Skeletal muscle satellite cell (primary cell): ENCODE data around the gene LCN2.

ENCODE experiments used
- H3K27me3 ChIP-seq: 2 replicates; pipeline ENCODE4 v1.7.0; 2013; ENCODE audit warnings: low read length; ENCODE audit not compliant: control insufficient read depth, insufficient read depth
- H3K36me3 ChIP-seq: 2 replicates; pipeline ENCODE4 v1.7.0; 2013; ENCODE audit warnings: mild to moderate bottlenecking, control low read depth, low read length; ENCODE audit not compliant: insufficient read depth
- H3K4me1 ChIP-seq: 2 replicates; pipeline ENCODE4 v1.7.0; 2013; ENCODE audit warnings: low read length; ENCODE audit not compliant: control insufficient read depth, insufficient read depth
- H3K4me2 ChIP-seq: 2 replicates; pipeline ENCODE4 v1.7.0; 2013; ENCODE audit warnings: mild to moderate bottlenecking, low read length
- H3K4me3 ChIP-seq: 2 replicates; pipeline ENCODE4 v1.7.0; 2013; ENCODE audit warnings: low read length
- H3K9ac ChIP-seq: 2 replicates; pipeline ENCODE4 v1.7.0; 2013; ENCODE audit warnings: mild to moderate bottlenecking, low read depth, low read length, moderate library complexity
- H3K9me3 ChIP-seq: replicated peaks from 2 replicates; pipeline ENCODE4 v1.7.0; 2013; ENCODE audit warnings: mild to moderate bottlenecking, control low read depth, low read length

The LCN2 gene

GRCh38 chr9:128202648-128203023 lies 53.4 kb downstream of the LCN2 start:
- peaks cover 33% of the 10 kb centered on the region for H3K27me3 ChIP-seq
- H3K36me3 ChIP-seq = no peaks in the 10 kb centered on the region
- no peaks in the 10 kb centered on the region for H3K9me3 ChIP-seq
- no peak overlapping the region for H3K9ac ChIP-seq
- peaks cover 7% of the 10 kb centered on the region for H3K4me1 ChIP-seq
- H3K4me3 ChIP-seq = no peak overlapping the region
- H3K4me2 ChIP-seq = peak overlapping the region; percentile 99
